NT2/D1 (cell line): Measurements from ENCODE around the gene SPTLC2.

Source experiments
- SUZ12 ChIP-seq: IDR thresholded peaks from 2 replicates; pipeline ENCODE4 v1.6.1; 2011; ENCODE audit not compliant: insufficient read length, insufficient read depth; ENCODE audit errors: extremely low read depth
- ZNF274 ChIP-seq: IDR thresholded peaks from 2 replicates; pipeline ENCODE4 v1.6.1; 2011; ENCODE audit warnings: mild to moderate bottlenecking, low read depth, low read length

- TF ChIP-seq ZNF274 (no peak), SUZ12 (no peak)
Observed at GRCh38 chr14:77616454-77617229, at the start of gene SPTLC2.
